Measurements from ENCODE around the gene OVCA2. TPM values are rescaled to one million over a fixed set of nuclear protein-coding genes. Genes with fewer than 3 reads are reported as not detected.
"Not testable (repeated sequence)": the region's sequence is repeated elsewhere in the genome, so short reads cannot be mapped to it uniquely, and the experiment has no call there.

OVCA2 gene
- total RNA-seq, 1 donor from 2014 or later = 69.0 TPM

- no peak for FAIRE-seq
- no peak for DNase-seq (ENCODE audit: low read depth)
- H3K4me3 ChIP-seq (ENCODE audit: low read depth, low read length) = no peak overlapping the region
- no peaks in the 10 kb centered on the region for H3K36me3 ChIP-seq (ENCODE audit: control insufficient read depth, insufficient read depth, low read length)
- H3K27me3 ChIP-seq (ENCODE audit: control insufficient read depth, insufficient read depth, low read length) = no peaks in the 10 kb centered on the region
- TF ChIP-seq, protein P1, sequence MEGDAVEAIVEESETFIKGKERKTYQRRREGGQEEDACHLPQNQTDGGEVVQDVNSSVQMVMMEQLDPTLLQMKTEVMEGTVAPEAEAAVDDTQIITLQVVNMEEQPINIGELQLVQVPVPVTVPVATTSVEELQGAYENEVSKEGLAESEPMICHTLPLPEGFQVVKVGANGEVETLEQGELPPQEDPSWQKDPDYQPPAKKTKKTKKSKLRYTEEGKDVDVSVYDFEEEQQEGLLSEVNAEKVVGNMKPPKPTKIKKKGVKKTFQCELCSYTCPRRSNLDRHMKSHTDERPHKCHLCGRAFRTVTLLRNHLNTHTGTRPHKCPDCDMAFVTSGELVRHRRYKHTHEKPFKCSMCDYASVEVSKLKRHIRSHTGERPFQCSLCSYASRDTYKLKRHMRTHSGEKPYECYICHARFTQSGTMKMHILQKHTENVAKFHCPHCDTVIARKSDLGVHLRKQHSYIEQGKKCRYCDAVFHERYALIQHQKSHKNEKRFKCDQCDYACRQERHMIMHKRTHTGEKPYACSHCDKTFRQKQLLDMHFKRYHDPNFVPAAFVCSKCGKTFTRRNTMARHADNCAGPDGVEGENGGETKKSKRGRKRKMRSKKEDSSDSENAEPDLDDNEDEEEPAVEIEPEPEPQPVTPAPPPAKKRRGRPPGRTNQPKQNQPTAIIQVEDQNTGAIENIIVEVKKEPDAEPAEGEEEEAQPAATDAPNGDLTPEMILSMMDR (IDR thresholded peaks at IDR 0.05; ENCODE audit: insufficient read depth, low read length, severe bottlenecking) = no peak
These were observed 29.3 kb upstream of the OVCA2 start for GRCh38 chr17:2012499-2012898.

DNA sequence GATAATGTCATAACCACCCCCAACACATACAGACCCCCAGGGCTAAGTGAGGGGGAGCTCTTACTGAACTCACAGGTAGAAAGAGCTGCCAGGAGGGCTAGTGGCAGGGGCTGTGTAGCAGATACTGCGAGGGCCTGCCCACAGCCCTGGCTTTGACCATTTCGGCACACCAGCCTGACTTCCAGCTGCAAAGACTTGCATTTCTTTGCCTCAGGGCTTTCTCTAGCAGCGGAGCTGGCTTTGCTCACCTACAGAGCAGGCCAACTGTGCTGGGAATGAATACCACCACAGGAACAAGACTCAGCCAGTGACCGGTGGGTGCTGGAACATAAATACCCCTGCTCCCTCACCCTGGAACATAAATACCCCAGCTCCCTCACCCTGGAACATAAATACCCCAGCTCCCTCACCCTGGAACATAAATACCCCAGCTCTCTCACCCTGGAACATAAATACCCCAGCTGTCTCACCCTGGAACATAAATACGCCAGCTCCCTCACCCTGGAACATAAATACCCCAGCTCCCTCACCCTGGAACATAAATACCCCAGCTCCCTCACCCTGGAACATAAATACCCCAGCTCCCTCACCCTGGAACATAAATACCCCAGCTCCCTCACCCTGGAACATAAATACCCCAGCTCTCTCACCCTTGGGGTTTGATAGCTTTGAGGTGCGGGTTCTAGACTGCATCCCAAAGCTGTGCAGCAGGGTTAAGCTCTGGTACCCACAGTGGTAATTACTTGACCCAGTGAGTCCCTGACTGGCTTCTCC is 28.4 kb upstream of the OVCA2 start:
- not testable (repeated sequence) for H3K36me3 ChIP-seq (ENCODE audit: control insufficient read depth, insufficient read depth, low read length); DNase-seq (ENCODE audit: low read depth); H3K4me3 ChIP-seq (ENCODE audit: low read depth, low read length); H3K27me3 ChIP-seq (ENCODE audit: control insufficient read depth, insufficient read depth, low read length); FAIRE-seq

DNA sequence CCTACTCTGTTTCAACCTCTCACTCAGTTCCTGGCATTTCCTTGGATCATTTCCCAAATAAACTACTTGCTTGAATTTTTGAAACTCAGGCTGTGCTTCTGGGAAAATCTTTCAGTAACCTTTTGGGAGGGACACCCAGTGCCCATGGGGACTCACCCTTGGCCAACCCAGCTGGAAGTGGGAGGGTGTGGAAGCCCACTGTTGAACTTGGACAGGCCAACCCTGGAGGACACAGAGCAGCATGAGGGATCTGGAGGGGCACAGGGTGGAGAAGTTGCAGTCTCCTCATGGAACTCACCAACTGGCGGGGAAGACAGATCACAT is 27.9 kb upstream of the OVCA2 start:
- DNase-seq (ENCODE audit: low read depth) = no peak
- FAIRE-seq = no peak
- TF ChIP-seq, protein P1 (IDR thresholded peaks at IDR 0.05; ENCODE audit: insufficient read depth, low read length, severe bottlenecking) = no peak

DNA sequence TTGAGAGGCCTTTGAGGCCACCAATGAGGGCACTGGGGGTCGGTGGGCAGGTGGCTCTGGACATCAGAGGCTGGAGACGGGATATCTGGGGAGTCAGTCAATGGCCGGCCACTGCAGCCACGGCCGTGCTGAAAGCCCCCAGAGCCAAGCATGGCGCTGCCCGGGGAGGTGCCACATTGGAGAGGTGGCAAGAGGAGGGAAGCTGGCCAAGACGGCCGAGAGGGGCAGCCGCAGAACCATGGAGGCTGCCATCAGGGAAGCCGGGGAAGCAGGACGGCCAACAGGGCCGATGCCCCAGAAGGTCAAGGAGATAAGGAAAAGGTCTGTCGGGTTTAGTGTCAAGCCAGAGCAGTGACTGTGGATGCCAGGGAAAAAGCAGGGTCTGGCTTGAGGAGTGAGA is 26.5 kb upstream of the OVCA2 start:
- DNase-seq (ENCODE audit: low read depth) (no peak), FAIRE-seq (no peak)
- H3K36me3 ChIP-seq (ENCODE audit: control insufficient read depth, insufficient read depth, low read length) = no peaks in the 10 kb centered on the region
- H3K4me3 ChIP-seq (ENCODE audit: low read depth, low read length) = no peak overlapping the region
- peaks cover 2% of the 10 kb centered on the region for H3K27me3 ChIP-seq (ENCODE audit: control insufficient read depth, insufficient read depth, low read length)
- TF ChIP-seq, protein P1 (IDR thresholded peaks at IDR 0.05; ENCODE audit: insufficient read depth, low read length, severe bottlenecking) = no peak

More for the DNA sequence above, 27.9 kb upstream of the OVCA2 start:
- Histone ChIP-seq H3K36me3 (ENCODE audit: control insufficient read depth, insufficient read depth, low read length) (no peaks in the 10 kb centered on the region), H3K27me3 (ENCODE audit: control insufficient read depth, insufficient read depth, low read length) (no peaks in the 10 kb centered on the region), H3K4me3 (ENCODE audit: low read depth, low read length) (no peak overlapping the region)

DNA sequence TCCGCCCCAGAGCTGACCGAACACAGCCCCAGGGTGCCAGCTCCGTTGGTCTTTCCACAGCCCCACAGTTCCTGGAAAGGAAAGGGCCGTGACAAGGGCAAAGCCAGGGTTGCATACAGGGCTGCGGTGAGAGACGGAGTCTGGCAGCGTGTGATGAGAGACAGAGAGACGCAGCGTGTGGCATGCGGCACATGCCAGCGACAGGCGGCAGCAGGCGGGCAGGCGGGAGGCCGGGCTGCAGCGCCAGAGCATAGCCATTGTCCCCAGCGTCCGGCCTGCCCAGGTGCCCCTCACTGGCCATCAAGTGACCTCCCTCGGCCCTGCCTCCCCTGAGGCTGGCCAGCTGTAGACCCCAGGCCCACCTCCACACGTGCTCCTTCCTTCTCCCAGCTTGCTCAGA is 25.3 kb upstream of the OVCA2 start:
- FAIRE-seq (no peak), DNase-seq (ENCODE audit: low read depth) (no peak)
- H3K27me3 ChIP-seq (ENCODE audit: control insufficient read depth, insufficient read depth, low read length) = peaks cover 5% of the 10 kb centered on the region
- TF ChIP-seq, protein P1 (IDR thresholded peaks at IDR 0.05; ENCODE audit: insufficient read depth, low read length, severe bottlenecking) = no peak
- no peaks in the 10 kb centered on the region for H3K36me3 ChIP-seq (ENCODE audit: control insufficient read depth, insufficient read depth, low read length)
- no peak overlapping the region for H3K4me3 ChIP-seq (ENCODE audit: low read depth, low read length)

GRCh38 chr17:2017274-2017941 is 24.4 kb upstream of the OVCA2 start:
- FAIRE-seq (no peak), DNase-seq (ENCODE audit: low read depth) (no peak)
- H3K36me3 ChIP-seq (ENCODE audit: control insufficient read depth, insufficient read depth, low read length) = no peaks in the 10 kb centered on the region
- H3K27me3 ChIP-seq (ENCODE audit: control insufficient read depth, insufficient read depth, low read length) = peaks cover 5% of the 10 kb centered on the region
- TF ChIP-seq, protein P1 (IDR thresholded peaks at IDR 0.05; ENCODE audit: insufficient read depth, low read length, severe bottlenecking) = no peak
- no peak overlapping the region for H3K4me3 ChIP-seq (ENCODE audit: low read depth, low read length)

All from bronchial epithelial cell (primary cell).